HG02870 (cell line): Measurements from ENCODE around the gene PHKB.

Source experiments
- ATAC-seq: cut with Tn5 transposase; IDR thresholded peaks from one replicate; pipeline ENCODE4 v1.9.1; 2021; ENCODE audit warnings: mild to moderate bottlenecking, moderate library complexity; ENCODE audit not compliant: unreplicated experiment

Gene PHKB

DNA sequence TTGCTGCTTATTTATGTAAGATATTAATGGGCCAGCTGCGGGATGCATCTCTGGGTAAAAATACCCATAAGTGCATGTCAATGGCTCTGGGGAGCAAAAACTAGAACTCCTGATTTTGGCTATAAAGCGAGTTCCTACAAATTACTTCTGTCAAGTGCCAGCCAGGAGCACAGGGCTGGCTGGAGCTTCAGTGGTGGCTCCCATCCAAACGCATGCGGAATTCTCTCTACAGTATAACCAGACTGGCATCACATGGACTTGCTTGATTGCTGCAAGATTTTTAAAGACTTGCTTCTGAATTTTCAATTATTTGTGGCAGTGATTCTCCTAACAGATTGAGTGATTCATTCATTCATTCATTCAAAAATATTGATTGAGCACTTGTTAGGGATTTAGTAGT, 260.9 kb downstream of the PHKB start:
- ATAC-seq, result no peak

DNA sequence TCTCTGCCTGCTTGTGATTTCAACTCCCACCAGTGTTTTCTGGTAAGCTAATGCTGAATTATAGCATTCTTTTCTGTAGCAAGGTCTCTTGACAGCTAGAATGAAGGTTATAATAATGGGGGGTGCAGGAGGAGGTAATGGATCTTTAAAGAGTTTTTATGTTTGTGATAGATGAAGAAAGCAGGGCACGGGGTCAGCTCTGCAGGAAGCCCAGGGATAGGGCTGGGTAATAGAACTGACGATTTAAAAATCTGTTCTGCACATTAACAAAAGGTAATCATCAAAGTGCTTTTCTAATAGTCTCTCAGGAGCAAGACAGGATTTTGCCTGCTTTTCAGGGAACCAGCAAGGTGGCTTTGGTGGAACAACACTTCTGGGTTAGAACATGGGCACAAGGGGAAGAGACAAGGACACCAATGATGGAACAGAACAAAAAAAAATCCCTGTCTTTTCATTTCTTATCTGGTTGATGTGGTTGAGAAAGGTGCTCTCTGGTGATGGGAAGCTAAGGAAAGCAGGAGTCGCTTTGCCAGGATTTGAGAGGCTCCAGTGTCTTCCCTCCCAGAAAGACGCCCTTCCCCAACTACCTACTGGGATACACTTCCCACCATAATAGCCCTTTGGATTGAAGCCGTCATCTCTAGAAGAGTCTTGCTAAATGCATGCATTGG, 263.1 kb downstream of the PHKB start:
- ATAC-seq, result no peak

DNA sequence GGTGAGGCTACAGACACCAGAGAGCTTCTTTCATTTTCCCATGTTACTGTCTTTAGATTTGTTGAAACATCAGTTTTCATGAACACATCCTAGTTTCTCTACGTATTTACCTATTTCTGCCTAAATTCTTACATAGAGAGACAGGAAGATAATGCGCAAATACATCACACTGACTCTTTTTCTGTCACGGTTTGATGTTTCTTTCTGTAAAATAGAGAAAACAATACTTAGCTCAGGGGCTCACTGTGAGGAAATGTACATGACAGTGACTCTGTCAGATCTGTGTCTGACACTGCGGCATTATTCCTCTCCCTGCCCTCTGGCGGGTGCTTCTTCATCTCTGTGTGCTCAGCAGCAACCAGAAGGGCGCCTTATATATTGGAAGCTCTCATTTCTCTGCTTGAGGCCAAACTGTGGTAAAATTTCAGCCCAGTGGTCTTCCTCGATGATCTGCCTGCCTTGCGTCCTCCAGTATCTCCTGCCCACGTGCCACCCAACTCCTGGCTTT, 264.1 kb downstream of the PHKB start:
- no peak for ATAC-seq

DNA sequence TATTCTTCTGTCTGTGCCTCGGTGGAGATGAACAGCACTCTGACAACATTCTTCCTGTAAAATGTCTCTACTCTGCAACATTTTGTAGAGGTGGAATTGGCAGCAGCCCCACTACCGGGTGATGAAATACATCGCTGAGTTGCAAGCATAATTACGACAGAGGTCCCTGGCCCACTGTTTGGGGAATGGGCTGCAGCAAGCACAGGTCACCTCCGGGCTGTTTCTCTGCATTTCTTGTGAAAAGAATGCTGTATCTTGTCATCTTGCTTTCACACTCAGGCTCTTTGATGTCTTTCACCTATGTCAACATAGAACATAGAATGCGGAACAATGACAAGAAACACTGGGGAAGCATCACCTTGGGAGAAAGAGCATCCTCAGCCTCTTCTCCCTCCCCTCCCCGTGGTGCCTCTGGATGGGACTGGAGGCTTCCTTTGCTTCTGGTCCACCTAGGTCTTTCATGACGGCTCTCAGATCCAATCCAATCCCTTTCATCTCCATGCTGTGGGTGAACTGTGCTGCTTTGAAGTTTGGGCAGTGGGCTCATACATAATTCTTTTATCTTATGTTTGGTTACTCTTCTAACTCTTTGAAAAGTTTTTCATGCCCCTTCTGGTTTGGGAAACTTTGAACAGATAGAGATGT, 265.0 kb downstream of the PHKB start:
- no peak for ATAC-seq

DNA sequence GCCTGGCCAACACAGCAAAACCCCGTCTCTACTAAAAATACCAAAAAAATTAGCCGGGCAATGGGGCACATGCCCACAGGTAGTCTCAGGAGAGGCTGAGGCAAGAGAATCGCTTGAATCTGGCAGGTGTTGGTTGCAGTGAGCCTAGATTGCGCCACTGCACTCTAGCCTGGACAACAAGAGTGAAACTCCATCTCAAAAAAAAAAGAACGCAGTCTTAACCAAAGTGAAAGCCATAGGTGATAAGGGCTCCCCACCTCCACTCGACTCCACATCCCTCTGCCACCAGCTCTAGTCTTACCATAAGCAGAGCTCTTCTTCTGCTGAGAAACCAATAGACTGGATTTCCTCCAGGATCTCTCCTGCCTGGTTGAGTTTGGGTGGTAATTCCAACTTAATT, 266.0 kb downstream of the PHKB start:
- no peak for ATAC-seq

DNA sequence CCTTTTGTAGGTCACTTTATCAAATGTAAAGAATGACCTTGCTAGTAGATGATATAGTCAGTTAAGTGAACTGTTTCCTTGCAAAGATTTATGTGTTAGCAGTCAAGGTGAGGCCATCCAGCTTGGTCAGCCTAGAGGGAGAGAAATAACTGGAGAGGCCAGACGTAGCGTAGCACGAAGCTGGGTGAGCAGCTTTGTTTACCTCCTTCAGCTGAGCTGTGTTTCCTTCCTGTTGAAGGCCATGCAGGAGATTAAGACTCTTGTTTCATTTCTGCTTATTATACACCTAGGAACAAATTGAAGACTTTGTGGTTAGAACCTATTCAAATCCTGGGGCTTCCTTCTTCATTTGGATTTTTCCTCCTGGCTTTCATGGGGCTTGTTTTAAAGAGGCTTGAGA, 267.1 kb downstream of the PHKB start:
- ATAC-seq, result no peak

DNA sequence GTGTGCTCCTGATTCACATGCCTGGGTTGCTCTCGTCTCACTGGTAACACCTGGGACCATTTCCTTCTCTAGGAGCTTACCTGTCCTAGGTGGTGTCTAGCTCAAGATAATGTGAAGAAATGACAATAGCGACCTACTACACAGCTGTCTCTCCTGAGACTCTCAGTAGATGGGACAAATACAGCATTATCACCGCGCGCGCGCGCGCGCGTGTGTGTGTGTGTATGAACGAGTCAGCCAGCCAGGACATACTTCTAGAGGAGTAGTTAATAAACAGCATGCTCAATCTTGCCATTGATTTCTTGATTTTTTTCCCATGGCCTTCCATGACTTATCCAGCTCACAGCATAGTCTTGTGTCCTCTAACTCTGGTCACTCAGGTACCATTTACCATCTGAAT, 268.6 kb downstream of the PHKB start:
- ATAC-seq, result no peak

DNA sequence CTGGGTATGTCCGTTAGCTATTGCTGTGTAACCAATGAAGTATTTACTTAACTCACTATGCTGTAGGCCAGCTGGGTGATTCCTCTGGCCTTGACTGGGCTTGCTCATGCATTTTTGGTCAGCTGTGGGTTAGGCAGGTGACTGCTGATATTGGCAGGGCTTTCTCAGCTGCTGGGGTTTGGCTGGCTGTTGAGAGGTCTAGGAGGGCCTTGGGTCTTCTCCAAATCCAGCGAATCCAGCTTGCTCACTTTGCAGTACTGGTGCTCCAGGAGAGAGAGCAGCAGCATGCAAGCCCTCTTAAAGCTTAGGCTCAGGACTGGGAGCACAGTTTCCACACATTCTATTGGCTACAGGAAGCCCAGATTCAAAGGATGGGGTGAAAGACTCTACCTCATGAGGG, 270.1 kb downstream of the PHKB start:
- no peak for ATAC-seq

DNA sequence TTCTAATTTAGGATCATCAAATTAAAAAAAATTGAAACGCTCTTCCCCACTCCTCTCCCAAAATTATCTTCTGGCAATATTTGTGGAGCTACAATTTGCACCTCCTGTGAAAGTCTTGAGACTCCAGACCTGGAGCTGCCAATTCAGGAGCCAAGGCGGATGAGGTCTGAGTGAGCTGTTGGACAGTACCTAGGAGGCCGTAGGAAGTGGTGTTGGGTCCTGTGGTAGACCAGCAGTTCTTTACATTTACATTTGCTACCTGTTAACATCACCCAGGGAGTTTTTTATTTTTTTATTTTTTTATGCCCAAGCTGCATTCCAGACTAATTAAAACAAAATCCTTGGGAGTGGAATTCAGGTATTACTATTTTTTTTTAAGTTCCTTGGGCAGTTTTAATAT, 271.0 kb downstream of the PHKB start:
- no peak for ATAC-seq

DNA sequence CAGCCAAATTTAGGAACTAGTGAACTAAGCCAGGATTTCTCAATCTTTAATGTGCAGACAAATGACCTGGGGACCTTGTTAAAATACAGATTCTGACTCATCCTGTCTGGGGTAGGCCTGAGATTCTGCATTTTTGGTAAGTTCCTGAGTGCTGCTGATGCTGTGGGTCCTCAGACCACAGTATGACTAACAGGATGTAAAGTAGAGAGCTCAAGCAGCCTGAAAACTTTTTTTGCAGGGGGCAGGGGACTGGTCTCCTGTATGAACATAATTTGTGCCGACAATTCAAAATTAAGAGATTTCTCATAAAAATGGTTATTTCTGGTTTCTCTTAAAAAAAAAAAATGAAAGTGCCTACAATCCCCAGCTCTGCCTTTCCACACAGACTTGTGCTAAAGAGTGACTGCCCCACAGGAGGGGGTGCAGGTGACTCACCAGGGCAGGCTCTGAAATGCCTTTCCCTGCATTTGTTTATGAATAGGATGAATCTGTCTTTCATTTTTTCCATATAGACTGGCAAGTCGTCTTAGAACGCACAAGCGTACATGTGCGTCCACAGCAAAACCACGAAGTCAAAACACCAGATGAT, 271.5 kb downstream of the PHKB start:
- ATAC-seq, result no peak

DNA sequence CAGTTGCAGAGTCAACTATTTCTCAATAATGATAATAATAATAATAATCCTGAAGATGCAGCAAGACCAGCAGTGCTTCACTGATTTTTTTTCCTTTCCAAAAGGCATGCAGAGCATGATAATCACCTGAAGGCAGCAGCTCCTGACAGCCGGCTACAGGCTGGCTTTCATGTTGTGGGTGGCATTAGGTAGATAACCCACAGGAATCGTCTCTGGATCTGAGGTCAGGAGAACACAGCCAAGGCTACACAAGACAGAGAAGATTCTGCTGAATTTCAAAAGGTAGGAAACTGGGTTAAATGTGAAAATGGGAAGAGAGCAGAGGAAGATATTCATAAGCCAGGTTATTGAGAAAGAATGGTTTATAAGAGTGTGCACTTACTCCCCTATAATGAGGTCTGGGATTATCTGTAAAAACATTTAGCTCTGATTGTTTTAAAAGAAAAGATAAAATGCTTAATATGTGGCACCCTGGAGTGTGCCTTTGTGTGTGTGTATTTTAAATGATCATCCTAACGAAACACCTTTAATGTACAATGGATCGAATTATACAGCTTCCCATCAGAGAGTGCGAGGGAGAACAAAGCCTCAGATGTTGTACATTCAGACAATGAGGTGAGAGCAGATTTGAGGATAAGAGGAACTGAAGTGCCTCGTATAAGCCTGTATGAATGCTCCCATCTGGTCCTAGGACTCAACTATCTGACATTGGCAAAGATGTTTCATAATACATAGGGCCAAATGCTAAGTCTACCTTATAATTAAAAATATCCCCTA, 273.1 kb downstream of the PHKB start:
- no peak for ATAC-seq

DNA sequence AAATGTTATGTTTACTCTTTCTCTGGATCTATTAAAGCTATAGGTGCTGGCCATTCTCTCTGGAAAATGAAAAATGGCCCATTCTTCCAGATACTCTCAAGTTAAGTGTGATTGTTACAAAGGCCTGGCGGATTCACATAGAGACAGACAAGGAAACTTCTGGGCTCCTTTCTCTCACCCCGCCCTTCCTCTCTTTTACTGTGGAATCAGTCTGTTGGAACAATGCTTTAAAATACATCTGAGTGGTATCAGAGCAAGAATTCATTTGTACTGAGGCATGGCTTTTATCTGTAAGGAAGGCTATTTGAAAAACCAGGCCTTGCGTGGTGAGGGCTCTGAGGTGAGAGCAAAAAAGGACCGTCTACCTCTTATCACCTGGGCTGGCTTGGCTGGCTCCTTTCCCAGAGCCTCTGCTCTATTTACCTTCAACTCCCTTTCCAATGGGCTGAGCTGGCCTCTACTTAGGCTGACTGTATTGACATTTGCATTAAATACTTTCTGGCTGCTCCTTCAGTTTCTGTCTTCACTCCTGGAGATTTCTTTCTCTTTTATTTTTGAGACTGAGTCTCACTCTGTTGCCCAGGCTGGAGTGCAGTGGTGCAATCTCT, 274.0 kb downstream of the PHKB start:
- ATAC-seq, result no peak

DNA sequence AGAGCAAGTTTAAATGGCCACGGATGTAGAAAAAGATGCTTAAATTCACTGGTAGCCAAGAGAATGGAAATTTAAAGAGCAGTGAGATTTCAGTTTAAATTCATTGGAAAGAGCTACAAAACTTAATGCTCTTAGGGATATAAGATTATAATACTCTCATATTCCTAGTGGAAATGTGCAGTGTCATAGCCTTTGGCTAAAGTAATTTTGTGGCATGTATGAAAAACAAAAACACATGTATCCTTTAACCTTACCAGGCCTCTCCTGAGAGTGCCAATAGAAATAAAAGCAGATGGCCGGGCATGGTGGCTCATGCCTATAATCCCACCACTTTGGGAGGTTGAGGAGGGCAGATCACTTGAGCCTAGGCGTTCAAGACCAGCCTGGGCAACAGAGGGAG, 289.2 kb downstream of the PHKB start:
- no peak for ATAC-seq
